GM18870 (cell line): ENCODE data around the gene DNASE1.
"Not testable (repeated sequence)": the region's sequence is repeated elsewhere in the genome, so short reads cannot be mapped to it uniquely, and the experiment has no call there.

Experiments used
- ATAC-seq: cut with Tn5 transposase; IDR thresholded peaks from one replicate; pipeline ENCODE4 v1.9.1; 2021; ENCODE audit warnings: moderate library complexity; ENCODE audit not compliant: unreplicated experiment

Gene DNASE1, protein sequence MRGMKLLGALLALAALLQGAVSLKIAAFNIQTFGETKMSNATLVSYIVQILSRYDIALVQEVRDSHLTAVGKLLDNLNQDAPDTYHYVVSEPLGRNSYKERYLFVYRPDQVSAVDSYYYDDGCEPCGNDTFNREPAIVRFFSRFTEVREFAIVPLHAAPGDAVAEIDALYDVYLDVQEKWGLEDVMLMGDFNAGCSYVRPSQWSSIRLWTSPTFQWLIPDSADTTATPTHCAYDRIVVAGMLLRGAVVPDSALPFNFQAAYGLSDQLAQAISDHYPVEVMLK

GRCh38 chr16:3654249-3654991 lies at the start of gene DNASE1:
Gene DNASE1 (plus strand): TSS chr16:3654691. CDS start chr16:3655374, 683 bp downstream.
- no peak for ATAC-seq

GRCh38 chr16:3606441-3606840 lies 48.0 kb upstream of the DNASE1 start:
- no peak for ATAC-seq

DNA sequence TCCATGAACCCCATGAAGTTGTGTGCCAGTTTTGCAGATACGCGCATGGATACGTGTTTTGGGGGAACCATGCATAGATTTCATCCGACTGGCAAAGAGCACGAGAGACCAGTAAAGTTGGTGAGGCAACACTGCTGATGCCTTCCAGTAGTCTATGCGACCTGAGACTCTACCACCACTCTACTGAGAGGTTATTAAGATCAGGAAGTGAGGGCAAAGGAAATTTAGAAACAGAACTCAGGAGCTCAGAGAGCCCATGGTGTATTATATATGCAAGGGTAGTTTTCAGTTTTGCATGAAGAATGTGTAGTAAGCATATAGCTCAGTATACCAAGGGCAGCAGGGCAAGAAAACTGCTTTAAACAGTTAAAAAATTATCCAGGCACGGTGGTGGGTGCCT lies 47.3 kb upstream of the DNASE1 start:
- ATAC-seq: no peak

- no peak for ATAC-seq
Measured at GRCh38 chr16:3607634-3608033, 46.9 kb upstream of the DNASE1 start.

DNA sequence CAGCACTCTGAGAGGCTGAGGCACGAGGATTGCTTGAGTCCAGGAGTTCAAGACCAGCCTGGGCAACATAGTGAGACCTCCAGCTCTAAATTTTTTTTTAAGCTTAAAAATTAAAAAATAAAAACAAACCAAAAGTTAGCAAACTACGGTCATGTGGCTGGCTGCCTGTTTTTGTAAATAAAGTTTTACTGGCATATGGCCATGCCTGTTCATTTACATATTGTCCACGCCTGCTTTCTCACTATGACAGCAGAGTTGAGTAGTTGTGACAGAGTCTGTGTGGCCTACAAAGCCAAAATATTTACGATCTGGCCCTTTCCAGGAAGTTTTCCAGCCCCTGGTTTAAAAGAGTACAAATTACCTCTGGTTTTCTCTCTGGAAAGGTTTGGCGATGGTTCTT lies 46.4 kb upstream of the DNASE1 start:
- ATAC-seq: no peak

DNA sequence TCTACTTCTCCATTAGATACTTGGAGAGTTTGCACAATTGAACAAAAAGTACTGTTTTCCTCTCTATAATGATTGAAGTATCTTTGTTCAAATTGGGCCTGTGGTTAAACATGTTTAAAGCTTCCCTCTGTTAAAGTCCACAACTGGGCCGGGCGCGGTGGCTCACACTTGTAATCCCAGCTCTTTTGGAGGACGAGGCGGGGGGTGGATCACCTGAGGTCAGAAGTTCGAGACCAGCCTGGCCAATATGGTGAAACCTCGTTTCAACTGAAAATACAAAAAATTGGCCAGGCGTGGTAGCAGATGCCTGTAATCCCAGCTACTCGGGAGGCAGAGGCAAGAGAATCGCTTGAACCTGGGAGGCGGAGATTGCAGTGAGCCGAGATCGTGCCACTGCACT lies 45.5 kb upstream of the DNASE1 start:
- not testable (repeated sequence) for ATAC-seq

- ATAC-seq: no peak
Measured at GRCh38 chr16:3609895-3610697, 44.4 kb upstream of the DNASE1 start.

DNA sequence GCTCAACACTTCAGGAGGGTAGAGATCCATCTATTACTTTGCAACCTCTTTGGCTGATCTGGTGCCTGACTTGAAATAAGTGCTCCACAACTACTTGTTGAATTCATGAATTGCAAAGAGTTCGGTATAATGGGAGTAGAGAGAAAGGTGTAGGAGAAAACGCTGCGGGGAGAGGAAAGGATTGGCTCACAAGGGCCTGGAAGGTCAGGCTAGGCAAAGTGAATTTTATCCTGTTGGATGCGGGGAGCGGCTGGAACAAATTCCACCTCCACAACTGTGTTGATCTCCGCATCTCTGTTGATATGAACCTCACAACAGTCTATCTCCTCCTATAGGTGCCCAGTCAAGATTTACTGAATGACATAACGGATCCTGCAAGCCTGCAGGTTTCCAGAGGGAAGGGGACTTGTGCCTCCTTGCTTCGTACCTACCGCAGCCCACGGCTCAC lies 43.8 kb upstream of the DNASE1 start:
- ATAC-seq: peak; percentile 19

- ATAC-seq: peak; percentile 55
Measured at GRCh38 chr16:3611146-3611975, 43.1 kb upstream of the DNASE1 start, which contains the start of gene SLX4. Gene SLX4 (minus strand): TSS chr16:3611606. CDS start chr16:3608964, 2,642 bp downstream.

- no peak for ATAC-seq
Measured at GRCh38 chr16:3612510-3613466, 41.7 kb upstream of the DNASE1 start.

GRCh38 chr16:3618769-3619141 lies 35.7 kb upstream of the DNASE1 start:
- no peak for ATAC-seq

GRCh38 chr16:3623642-3624041 lies 30.8 kb upstream of the DNASE1 start:
- ATAC-seq: no peak

DNA sequence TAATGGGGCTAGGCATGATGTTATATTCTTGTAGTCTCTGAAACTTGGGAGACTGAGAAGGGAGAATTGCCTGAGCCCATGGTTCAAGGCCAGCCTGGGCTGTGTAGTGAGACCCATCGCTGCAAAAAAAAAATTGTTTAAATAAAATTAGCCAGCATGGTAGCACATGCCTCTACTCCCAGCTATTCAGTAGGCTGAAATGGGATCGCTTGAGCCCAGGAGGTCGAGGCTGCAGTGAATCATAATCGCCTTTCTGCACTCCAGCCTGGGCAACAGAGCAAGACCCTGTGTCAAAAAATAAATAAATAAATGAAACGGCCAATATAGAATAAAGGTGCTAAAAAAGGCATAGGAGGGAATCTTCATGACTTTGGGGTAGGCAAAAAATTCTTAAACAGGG lies 29.2 kb upstream of the DNASE1 start:
- ATAC-seq: no peak

- ATAC-seq: no peak
Measured at GRCh38 chr16:3625911-3626732, 28.4 kb upstream of the DNASE1 start.

DNA sequence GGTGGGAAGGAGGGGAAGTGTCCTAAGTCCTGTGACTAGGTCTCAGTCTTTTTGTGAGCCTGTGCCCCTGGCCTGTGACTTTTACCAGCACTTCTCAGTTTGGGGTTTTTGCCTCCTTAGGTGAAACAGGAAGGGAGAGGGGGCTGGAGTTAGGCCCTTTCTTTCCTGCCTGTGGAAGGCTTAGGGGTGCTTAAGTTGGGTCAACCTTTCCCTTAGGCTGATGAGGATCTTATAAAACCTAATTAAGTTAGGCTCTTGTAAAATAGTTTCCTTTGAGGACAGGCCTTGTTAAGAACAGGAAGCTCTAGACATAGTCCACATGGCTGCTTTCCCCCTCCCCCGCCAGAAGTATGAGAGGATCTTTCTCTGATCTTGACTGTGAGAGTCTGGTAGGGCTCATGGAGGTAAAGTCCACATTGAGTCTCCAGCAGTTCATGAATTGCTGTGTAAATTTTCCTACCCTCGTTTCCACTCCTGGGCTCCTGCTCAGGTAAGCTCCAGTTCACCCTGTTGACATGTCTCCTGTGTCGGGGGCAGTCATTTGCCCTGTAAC lies 17.0 kb upstream of the DNASE1 start:
- ATAC-seq: no peak

GRCh38 chr16:3638916-3639644 lies 15.4 kb upstream of the DNASE1 start:
- no peak for ATAC-seq

GRCh38 chr16:3640207-3640606 lies 14.3 kb upstream of the DNASE1 start:
- ATAC-seq: no peak
